Adrenal gland (tissue), 12 donors: ENCODE results near the gene RAN. TPM values are rescaled to one million over a fixed set of nuclear protein-coding genes. Genes with fewer than 3 reads are reported as not detected.
A peak's percentile ranks its signal among the peaks of the same experiment; 100 is the strongest.

Experiments
- DNase-seq, 7 donors: peaks; one replicate each; pipeline ENCODE4 v3.0.0-alpha.2; 2019 to 2020
- H3K27ac ChIP-seq, 5 donors: fragments of 200-600 bp; sonication (generic) in 4 of 5; 1 replicate in 3 of 5; 2 replicates in 2 of 5; pipeline versions ENCODE4 v1.5.1 to v1.8.0; 2016 to 2020; ENCODE audit warnings: mild to moderate bottlenecking in 1 of 5
- H3K27me3 ChIP-seq: fragments of 200-600 bp; 2 replicates; pipeline ENCODE4 v1.8.0; 2021
- H3K36me3 ChIP-seq, 2 donors: fragments of 200-600 bp; replicated peaks in 1 of 2; 1 replicate in 1 of 2; 2 replicates in 1 of 2; pipeline versions ENCODE4 v1.5.1 to v1.8.0; 2018 to 2022
- H3K4me1 ChIP-seq, 2 donors: fragments of 200-600 bp; replicated peaks in 1 of 2; 1 replicate in 1 of 2; 2 replicates in 1 of 2; pipeline versions ENCODE4 v1.5.1 to v1.8.0; 2018 to 2021
- H3K4me3 ChIP-seq, 4 donors: fragments of 200-600 bp; sonication (generic) in 3 of 4; one replicate each; pipeline ENCODE4 v1.5.1; 2016 to 2018
- H3K9me3 ChIP-seq, 3 donors: fragments of 200-600 bp; sonication (generic) in 1 of 3; replicated peaks in 1 of 3; 1 replicate in 2 of 3; 2 replicates in 1 of 3; pipeline versions ENCODE4 v1.5.1 to v1.8.0; 2016 to 2021
- CTCF ChIP-seq, 6 experiments: fragments of 450-650 bp in 4 of 6; fragments of 200-600 bp in 2 of 6; sonication (generic) in 1 of 6; IDR thresholded peaks; 1 replicate in 5 of 6; 2 replicates in 1 of 6; pipeline versions ENCODE4 v1.5.1 to v1.8.0; 2016 to 2021; ENCODE audit warnings: antibody characterized with exemption in 6 of 6, mild to moderate bottlenecking in 2 of 6, moderate library complexity in 1 of 6
- POLR2A ChIP-seq, 2 donors: fragments of 450-650 bp; IDR thresholded peaks; one replicate each; pipeline ENCODE4 v1.6.1; 2017; ENCODE audit warnings: antibody characterized with exemption in 2 of 2, mild to moderate bottlenecking in 2 of 2, moderate library complexity in 1 of 2
- WGBS, 4 donors: extraction: QIAGEN DNeasy Blood & Tissue Kit in 2 of 4; methylation state at CpG; one replicate each; pipeline versions ENCODE4 v1.1.5 to v1.1.7; 2013 to 2017; 5-methylcytosine and 5-hydroxymethylcytosine counted together
- intact Hi-C, 2 donors: fragments of 100-400 bp; cut with DNase I; formaldehyde crosslinking; loops; one replicate each; pipeline versions ENCODE4 v1.14.1 to v1.15.0; 2022 to 2023
- polyA plus RNA-seq, 3 donors: library from polyadenylated mRNA; stranded (reverse); fragments of 200-250 nt in 2 of 3; fragments of 350-450 nt in 1 of 3; fragmentation: Illumina TruSeq in 1 of 3; extraction: RNeasy Lipid Tissue Mini Kit (QIAGEN cat#74804) in 1 of 3; gene quantifications; one replicate each; pipeline ENCODE4 v1.2.3, GENCODE V29; 2013 to 2014
- total RNA-seq, 9 donors: library from RNA; depleted of rRNA in 4 of 9; stranded (reverse); fragments of >200 nt in 4 of 9; fragments of 120-200 nt in 1 of 9; fragmentation: NEBNext Ultra II Directional in 1 of 9; extraction: Animal tissue kit (Norgen Biotek cat#: 25700) in 1 of 9; gene quantifications; one replicate each; pipeline versions ENCODE4 v1.1.0 to v1.2.4, GENCODE V29; 2013 to 2023
- donor health status: healthy with polysubstance abuse.
- donor health status: Bipolar disorder and iron deficiency.
- donor health status: DM: yes; HTN: yes; CAD: no.
- donor health status: DM: no; HTN: no; CAD: no.
- donor health status: DM: no; HTN: no; CAD: no.
- donor health status: DM: yes; HTN: yes; CAD: no.

Gene RAN
- total and polyA plus RNA-seq, 12 donors, result 82.4 to 1,192 (median 260) TPM

- no peaks in the 10 kb centered on the region for H3K27me3 ChIP-seq
- H3K4me1 ChIP-seq, result peaks cover 0 to 22% of the 10 kb centered on the region in 2 donors
- H3K27ac ChIP-seq, result no peak overlapping the region
- TF ChIP-seq POLR2A (IDR thresholded peaks at IDR 0.05) (no peak), CTCF (IDR thresholded peaks at IDR 0.05) (no peak)
- no peaks in the 10 kb centered on the region for H3K36me3 ChIP-seq
- no peak overlapping the region for H3K4me3 ChIP-seq
- H3K9me3 ChIP-seq, result no peaks in the 10 kb centered on the region
- 50 to 64% (median 54%) methylated on average over 16 to 17 of the region's 17 CpGs for WGBS, 4 donors
- peak; percentile 80 to 93 (median 87) for DNase-seq
- intact Hi-C loops, result no loop called here
These were observed 39.2 kb upstream of the RAN start for GRCh38 chr12:130832561-130833209.

GRCh38 chr12:130835011-130835410, 36.9 kb upstream of the RAN start:
- H3K9me3 ChIP-seq, result no peaks in the 10 kb centered on the region
- peaks cover 9 to 33% of the 10 kb centered on the region in 2 donors for H3K4me1 ChIP-seq
- TF ChIP-seq CTCF (IDR thresholded peaks at IDR 0.05) (no peak), POLR2A (IDR thresholded peaks at IDR 0.05) (no peak)
- no peak overlapping the region for H3K4me3 ChIP-seq
- no peak overlapping the region for H3K27ac ChIP-seq
- DNase-seq, result peak in 1 of 7 donors; percentile 45
- H3K36me3 ChIP-seq, result no peaks in the 10 kb centered on the region
- intact Hi-C loops, result no loop called here
- 38 to 55% (median 47%) methylated on average over 11 of the region's 11 CpGs for whole genome bisulfite sequencing, 4 donors
- H3K27me3 ChIP-seq, result no peaks in the 10 kb centered on the region

GRCh38 chr12:130835436-130835835, 36.4 kb upstream of the RAN start:
- intact Hi-C loops, result no loop called here
- 83 to 93% (median 85%) methylated on average over 6 of the region's 6 CpGs for WGBS, 4 donors
- H3K4me3 ChIP-seq, result no peak overlapping the region
- no peaks in the 10 kb centered on the region for H3K27me3 ChIP-seq
- H3K27ac ChIP-seq, result no peak overlapping the region
- peaks cover 9 to 33% of the 10 kb centered on the region in 2 donors for H3K4me1 ChIP-seq
- no peak for TF ChIP-seq POLR2A (IDR thresholded peaks at IDR 0.05)
- no peak for TF ChIP-seq CTCF (IDR thresholded peaks at IDR 0.05)
- H3K9me3 ChIP-seq, result no peaks in the 10 kb centered on the region
- no peaks in the 10 kb centered on the region for H3K36me3 ChIP-seq
- peak in 1 of 7 donors; percentile 50 for DNase-seq

- H3K9me3 ChIP-seq, result no peaks in the 10 kb centered on the region
- no peaks in the 10 kb centered on the region for H3K36me3 ChIP-seq
- peak overlapping the region in 2 of 4 donors; percentile 84 to 98 for H3K4me3 ChIP-seq
- 3 to 17% (median 6%) methylated on average over 10 to 38 of the region's 38 CpGs for WGBS, 4 donors
- peaks cover 9 to 22% of the 10 kb centered on the region in 2 donors for H3K4me1 ChIP-seq
- TF ChIP-seq POLR2A (IDR thresholded peaks at IDR 0.05), result no peak
- no peak for TF ChIP-seq CTCF (IDR thresholded peaks at IDR 0.05)
- no peaks in the 10 kb centered on the region for H3K27me3 ChIP-seq
- peak overlapping the region in 3 of 5 donors; percentile 41 to 68 (median 51) for H3K27ac ChIP-seq
- intact Hi-C loops, result no loop called here
- DNase-seq, result peak in 5 of 7 donors; percentile 19 to 41 (median 24)
These were observed 33.4 kb upstream of the RAN start for GRCh38 chr12:130838284-130838950.
